SK-N-SH treated with all-trans-retinoic acid at 6 μM for 48 hours (cell line): Measurements from ENCODE around the gene SNRPA1.

Source experiments
- ISL1 ChIP-seq: fragments of 250-450 bp; sonication (Bioruptor Pico); IDR thresholded peaks from 2 replicates; pipeline ENCODE4 v2.1.2; 2022; ENCODE audit warnings: mild to moderate bottlenecking, moderate library complexity
- PATZ1 ChIP-seq: fragments of 250-450 bp; sonication (Bioruptor Pico); IDR thresholded peaks from 2 replicates; pipeline ENCODE4 v1.8.0; 2020; ENCODE audit warnings: mild to moderate bottlenecking, moderate library complexity, borderline replicate concordance
- PPARA ChIP-seq: fragments of 250-450 bp; sonication (Bioruptor Pico); IDR thresholded peaks from 2 replicates; pipeline ENCODE4 v1.5.0; 2020; ENCODE audit warnings: mild to moderate bottlenecking, borderline replicate concordance
- TOX ChIP-seq: fragments of 250-450 bp; sonication (Bioruptor Pico); IDR thresholded peaks from 2 replicates; pipeline ENCODE4 v1.8.0; 2021; ENCODE audit warnings: mild to moderate bottlenecking, moderate library complexity, borderline replicate concordance
- TSHZ2 ChIP-seq: fragments of 250-450 bp; sonication (Bioruptor Pico); IDR thresholded peaks from 2 replicates; pipeline ENCODE4 v1.5.0; 2020; ENCODE audit warnings: mild to moderate bottlenecking, moderate library complexity

GRCh38 chr15:101266787-101267186 is 28.3 kb downstream of the SNRPA1 start:
- no peak for TF ChIP-seq ISL1 (CRISPR knock-in tag)
- no peak for TF ChIP-seq PATZ1 (CRISPR knock-in tag)
- TF ChIP-seq TSHZ2: no peak
- TF ChIP-seq TOX (CRISPR knock-in tag): no peak
- TF ChIP-seq PPARA (CRISPR knock-in tag): no peak
